ENCODE data around the gene VMP1. TPM values are rescaled to one million over a fixed set of nuclear protein-coding genes. Genes with fewer than 3 reads are reported as not detected.
"Not testable (repeated sequence)": the region's sequence is repeated elsewhere in the genome, so short reads cannot be mapped to it uniquely, and the experiment has no call there.

The VMP1 gene
- total RNA-seq, 2 experiments from 2014 or later: 517 to 553 TPM

GRCh38 chr17:59796138-59796537, 88.7 kb downstream of the VMP1 start:
- no peaks in the 10 kb centered on the region for H3K27me3 Mint-ChIP-seq
- ChIA-PET CTCF (interaction anchor here (0.5 kb wide), 1 partner anchor 7 kb away, joined by 4 read pairs; no protein-coding TSS in a partner anchor), POLR2A (interaction anchor here (4.6 kb wide), 2 partner anchors 10 to 43 kb away, joined by 31 to 44 read pairs; no protein-coding TSS in a partner anchor)
- no peaks in the 10 kb centered on the region for H3K9me3 Mint-ChIP-seq
- peaks cover 21% of the 10 kb centered on the region for H3K36me3 Mint-ChIP-seq
- H3K4me1 Mint-ChIP-seq (ENCODE audit: low read depth): peaks cover 37% of the 10 kb centered on the region
- H3K4me3 Mint-ChIP-seq: no peak overlapping the region
- no peak for DNase-seq
- intact Hi-C loops (cut with micrococcal nuclease): no loop called here
- H3K27ac Mint-ChIP-seq: peak overlapping the region; percentile 26

- no peak for DNase-seq
- ChIA-PET POLR2A (interaction anchor here (4.6 kb wide), 2 partner anchors 10 to 44 kb away, joined by 31 to 44 read pairs; no protein-coding TSS in a partner anchor), CTCF (interaction anchor here (0.6 kb wide), 1 partner anchor 1744 kb away, joined by 3 read pairs; no protein-coding TSS in a partner anchor)
- Mint-ChIP-seq H3K27me3 (no peaks in the 10 kb centered on the region), H3K9me3 (no peaks in the 10 kb centered on the region), H3K4me1 (ENCODE audit: low read depth) (peaks cover 35% of the 10 kb centered on the region), H3K4me3 (no peak overlapping the region), H3K27ac (peak overlapping the region; percentile 33), H3K36me3 (peaks cover 19% of the 10 kb centered on the region)
- intact Hi-C loops (cut with micrococcal nuclease): no loop called here
Measured at GRCh38 chr17:59796785-59797205, 89.3 kb downstream of the VMP1 start.

- peaks cover 32% of the 10 kb centered on the region for H3K4me1 Mint-ChIP-seq (ENCODE audit: low read depth)
- no peaks in the 10 kb centered on the region for H3K27me3 Mint-ChIP-seq
- DNase-seq: no peak
- H3K9me3 Mint-ChIP-seq: no peaks in the 10 kb centered on the region
- intact Hi-C loops (cut with micrococcal nuclease): loop anchor here (1.0 kb wide), 1 partner anchor 12 kb away; no protein-coding TSS in a partner anchor
- H3K36me3 Mint-ChIP-seq: peaks cover 17% of the 10 kb centered on the region
- ChIA-PET CTCF (interaction anchor here (0.6 kb wide), 1 partner anchor 10 kb away, joined by 4 read pairs; no protein-coding TSS in a partner anchor), POLR2A (interaction anchor here (0.9 to 4.6 kb wide), 10 partner anchors 9 to 45 kb away, joined by 3 to 44 read pairs (median 7); no protein-coding TSS in a partner anchor)
- peak overlapping the region; percentile 43 for H3K4me3 Mint-ChIP-seq
- peak overlapping the region; percentile 86 for H3K27ac Mint-ChIP-seq
Measured at GRCh38 chr17:59798111-59798510, 90.7 kb downstream of the VMP1 start.

GRCh38 chr17:59800530-59800942, 93.1 kb downstream of the VMP1 start:
- CTCF ChIA-PET: interaction anchor here (0.9 to 2.0 kb wide), 3 partner anchors 25 to 58 kb away, joined by 3 to 5 read pairs (median 4); no protein-coding TSS in a partner anchor
- POLR2A ChIA-PET: interaction anchor here (0.6 to 4.6 kb wide), 9 partner anchors 8 to 47 kb away, joined by 3 to 44 read pairs (median 6); no protein-coding TSS in a partner anchor
- peak overlapping the region; percentile 28 for H3K27ac Mint-ChIP-seq
- H3K27me3 Mint-ChIP-seq: no peaks in the 10 kb centered on the region
- H3K9me3 Mint-ChIP-seq: no peaks in the 10 kb centered on the region
- peaks cover 15% of the 10 kb centered on the region for H3K36me3 Mint-ChIP-seq
- intact Hi-C loops (cut with micrococcal nuclease): no loop called here
- H3K4me3 Mint-ChIP-seq: no peak overlapping the region
- no peak for DNase-seq
- H3K4me1 Mint-ChIP-seq (ENCODE audit: low read depth): peaks cover 30% of the 10 kb centered on the region

GRCh38 chr17:59802160-59802559, 94.7 kb downstream of the VMP1 start:
- CTCF ChIA-PET: interaction anchor here (1.0 kb wide), 1 partner anchor 49 kb away, joined by 3 read pairs; no protein-coding TSS in a partner anchor
- intact Hi-C loops (cut with micrococcal nuclease): no loop called here
- H3K4me1 Mint-ChIP-seq (ENCODE audit: low read depth): peaks cover 22% of the 10 kb centered on the region
- DNase-seq: no peak
- no peaks in the 10 kb centered on the region for H3K27me3 Mint-ChIP-seq
- peaks cover 11% of the 10 kb centered on the region for H3K36me3 Mint-ChIP-seq
- no peak overlapping the region for H3K4me3 Mint-ChIP-seq
- no peaks in the 10 kb centered on the region for H3K9me3 Mint-ChIP-seq
- H3K27ac Mint-ChIP-seq: no peak overlapping the region
- POLR2A ChIA-PET: no interaction called here

GRCh38 chr17:59804901-59805465, 97.5 kb downstream of the VMP1 start:
- intact Hi-C loops (cut with micrococcal nuclease): no loop called here
- peaks cover 12% of the 10 kb centered on the region for H3K36me3 Mint-ChIP-seq
- CTCF ChIA-PET: interaction anchor here (1.0 kb wide), 1 partner anchor 51 kb away, joined by 3 read pairs; no protein-coding TSS in a partner anchor
- no peak overlapping the region for H3K4me3 Mint-ChIP-seq
- no peak overlapping the region for H3K27ac Mint-ChIP-seq
- H3K9me3 Mint-ChIP-seq: no peaks in the 10 kb centered on the region
- peaks cover 9% of the 10 kb centered on the region for H3K4me1 Mint-ChIP-seq (ENCODE audit: low read depth)
- H3K27me3 Mint-ChIP-seq: no peaks in the 10 kb centered on the region
- POLR2A ChIA-PET: no interaction called here
- no peak for DNase-seq

GRCh38 chr17:59806322-59806721, 98.9 kb downstream of the VMP1 start:
- H3K9me3 Mint-ChIP-seq; intact Hi-C loops (cut with micrococcal nuclease); POLR2A ChIA-PET; H3K27ac Mint-ChIP-seq; H3K27me3 Mint-ChIP-seq; H3K4me1 Mint-ChIP-seq (ENCODE audit: low read depth); H3K4me3 Mint-ChIP-seq; DNase-seq: not testable (repeated sequence)
- CTCF ChIA-PET: interaction anchor here (0.6 to 1.2 kb wide), 2 partner anchors 8 to 132 kb away, joined by 3 read pairs; no protein-coding TSS in a partner anchor
- peaks cover 12% of the 10 kb centered on the region for H3K36me3 Mint-ChIP-seq

- Mint-ChIP-seq H3K36me3 (peaks cover 24% of the 10 kb centered on the region), H3K4me3 (no peak overlapping the region), H3K27ac (peak overlapping the region; percentile 15), H3K27me3 (no peaks in the 10 kb centered on the region), H3K9me3 (no peaks in the 10 kb centered on the region), H3K4me1 (ENCODE audit: low read depth) (peaks cover 15% of the 10 kb centered on the region)
- intact Hi-C loops (cut with micrococcal nuclease): no loop called here
- ChIA-PET POLR2A (no interaction called here), CTCF (interaction anchor here (0.7 to 1.0 kb wide), 2 partner anchors 20 to 103 kb away, joined by 3 to 4 read pairs; no protein-coding TSS in a partner anchor)
- no peak for DNase-seq
Measured at GRCh38 chr17:59807892-59808509, 100.5 kb downstream of the VMP1 start.

- CTCF ChIA-PET: no interaction called here
- peaks cover 32% of the 10 kb centered on the region for H3K36me3 Mint-ChIP-seq
Measured at GRCh38 chr17:59810894-59811153, 103.4 kb downstream of the VMP1 start.

GRCh38 chr17:59811209-59811608, 103.8 kb downstream of the VMP1 start:
- Mint-ChIP-seq H3K4me1 (ENCODE audit: low read depth) (peaks cover 18% of the 10 kb centered on the region), H3K9me3 (no peaks in the 10 kb centered on the region), H3K4me3 (no peak overlapping the region), H3K27me3 (no peaks in the 10 kb centered on the region), H3K36me3 (peaks cover 35% of the 10 kb centered on the region), H3K27ac (no peak overlapping the region)
- intact Hi-C loops (cut with micrococcal nuclease): no loop called here
- DNase-seq: no peak
- ChIA-PET POLR2A (no interaction called here), CTCF (no interaction called here)

More at GRCh38 chr17:59810894-59811153, 103.4 kb downstream of the VMP1 start:
- POLR2A ChIA-PET: no interaction called here
- no peaks in the 10 kb centered on the region for H3K9me3 Mint-ChIP-seq
- H3K4me1 Mint-ChIP-seq (ENCODE audit: low read depth): peaks cover 15% of the 10 kb centered on the region
- H3K27ac Mint-ChIP-seq: no peak overlapping the region
- DNase-seq: no peak
- H3K4me3 Mint-ChIP-seq: no peak overlapping the region
- intact Hi-C loops (cut with micrococcal nuclease): no loop called here
- H3K27me3 Mint-ChIP-seq: no peaks in the 10 kb centered on the region

- Mint-ChIP-seq H3K27ac (no peak overlapping the region), H3K4me3 (no peak overlapping the region), H3K9me3 (no peaks in the 10 kb centered on the region), H3K27me3 (no peaks in the 10 kb centered on the region), H3K4me1 (ENCODE audit: low read depth) (peaks cover 18% of the 10 kb centered on the region), H3K36me3 (peaks cover 40% of the 10 kb centered on the region)
- no peak for DNase-seq
- intact Hi-C loops (cut with micrococcal nuclease): no loop called here
- ChIA-PET POLR2A (no interaction called here), CTCF (no interaction called here)
Measured at GRCh38 chr17:59812139-59812538, 104.7 kb downstream of the VMP1 start.

GRCh38 chr17:59814276-59814675, 106.8 kb downstream of the VMP1 start:
- ChIA-PET POLR2A (no interaction called here), CTCF (interaction anchor here (0.7 to 1.0 kb wide), 2 partner anchors 8 to 15 kb away, joined by 3 read pairs; no protein-coding TSS in a partner anchor)
- no peak overlapping the region for H3K27ac Mint-ChIP-seq
- no peak overlapping the region for H3K4me3 Mint-ChIP-seq
- H3K36me3 Mint-ChIP-seq: peaks cover 33% of the 10 kb centered on the region
- no peaks in the 10 kb centered on the region for H3K27me3 Mint-ChIP-seq
- DNase-seq: no peak
- intact Hi-C loops (cut with micrococcal nuclease): no loop called here
- H3K4me1 Mint-ChIP-seq (ENCODE audit: low read depth): peaks cover 14% of the 10 kb centered on the region
- H3K9me3 Mint-ChIP-seq: no peaks in the 10 kb centered on the region

Measured in activated CD4-positive, alpha-beta memory T cell treated with anti-CD3 and anti-CD28 coated beads for 36 hours (primary cell).